ENCODE data around the gene TRAPPC4.
"Not testable (repeated sequence)": the region's sequence is repeated elsewhere in the genome, so short reads cannot be mapped to it uniquely, and the experiment has no call there.

The TRAPPC4 gene, protein sequence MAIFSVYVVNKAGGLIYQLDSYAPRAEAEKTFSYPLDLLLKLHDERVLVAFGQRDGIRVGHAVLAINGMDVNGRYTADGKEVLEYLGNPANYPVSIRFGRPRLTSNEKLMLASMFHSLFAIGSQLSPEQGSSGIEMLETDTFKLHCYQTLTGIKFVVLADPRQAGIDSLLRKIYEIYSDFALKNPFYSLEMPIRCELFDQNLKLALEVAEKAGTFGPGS

DNA sequence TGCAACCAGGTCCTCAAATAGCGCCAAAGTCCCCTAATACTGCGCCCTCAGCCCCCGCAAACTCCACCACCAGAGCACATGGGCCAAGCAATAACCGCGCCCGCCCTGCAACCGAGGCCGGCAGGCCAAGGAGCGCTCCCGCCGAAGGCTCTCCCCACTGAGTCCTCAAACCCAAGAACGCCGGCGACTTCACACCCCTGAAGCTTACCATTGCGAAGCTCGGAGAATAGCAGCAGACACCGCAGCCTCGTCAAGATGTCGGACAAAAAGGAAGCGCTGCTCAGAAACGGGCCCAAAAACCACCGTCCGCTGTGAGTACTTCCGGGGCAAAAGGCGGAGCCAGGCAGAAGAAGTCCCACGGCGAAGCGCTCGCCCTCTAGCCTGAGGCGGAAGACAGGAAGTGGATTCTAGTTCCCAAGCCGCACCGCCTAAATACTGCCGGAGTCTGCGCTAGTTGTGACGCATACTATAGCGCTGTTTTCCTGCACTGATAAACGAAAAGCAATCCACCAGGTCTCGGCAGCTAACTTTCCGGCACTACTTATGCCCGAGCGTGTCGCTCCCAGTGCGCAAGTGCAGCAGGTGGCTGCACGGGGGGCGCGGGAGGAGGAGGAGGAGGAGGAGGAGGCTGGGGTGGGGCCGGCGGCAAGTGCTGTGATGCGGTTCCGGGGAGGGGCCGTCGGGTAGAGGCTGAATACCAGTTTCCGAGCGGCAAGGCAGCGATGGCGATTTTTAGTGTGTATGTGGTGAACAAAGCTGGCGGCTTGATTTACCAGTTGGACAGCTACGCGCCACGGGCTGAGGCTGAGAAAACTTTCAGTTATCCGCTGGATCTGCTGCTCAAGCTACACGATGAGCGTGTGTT is at the start of gene TRAPPC4, which contains the start of gene RPS25:
Gene TRAPPC4, plus strand, starts transcription at position 693 of the 865 bp plus-strand sequence. Its CDS starts 30 bp downstream, at position 723.
Gene RPS25, minus strand, starts transcription at position 270 of the 865 bp plus-strand sequence. Its CDS starts 59 bp downstream, at position 211.
- Histone ChIP-seq H3K4me3 (peak within 1 kb of the TSS; percentile 64 to 93 (median 82)), H3K27ac (peak within 1 kb of the TSS; percentile 18 to 96 (median 93))

DNA sequence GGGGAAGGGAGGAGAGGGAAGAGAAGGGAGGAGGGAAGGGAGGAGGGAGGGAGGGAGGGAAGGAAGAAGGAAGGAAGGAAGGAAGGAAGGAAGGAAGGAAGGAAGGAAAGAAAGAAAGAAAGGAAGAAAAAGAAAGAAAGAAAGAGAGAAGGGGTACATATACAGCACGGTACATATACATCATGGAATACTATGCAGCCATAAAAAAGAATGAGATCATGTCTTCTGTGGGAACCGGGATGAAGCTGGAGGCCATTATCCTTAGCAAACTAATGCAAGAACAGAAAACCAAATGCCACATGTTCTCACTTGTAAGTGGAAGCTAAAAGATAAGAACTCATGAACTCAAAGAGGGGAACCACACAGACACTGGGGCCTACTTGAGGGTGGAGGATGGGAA is 49.1 kb upstream of the TRAPPC4 start:
- H3K27ac ChIP-seq, H3K4me3 ChIP-seq: not testable (repeated sequence)

DNA sequence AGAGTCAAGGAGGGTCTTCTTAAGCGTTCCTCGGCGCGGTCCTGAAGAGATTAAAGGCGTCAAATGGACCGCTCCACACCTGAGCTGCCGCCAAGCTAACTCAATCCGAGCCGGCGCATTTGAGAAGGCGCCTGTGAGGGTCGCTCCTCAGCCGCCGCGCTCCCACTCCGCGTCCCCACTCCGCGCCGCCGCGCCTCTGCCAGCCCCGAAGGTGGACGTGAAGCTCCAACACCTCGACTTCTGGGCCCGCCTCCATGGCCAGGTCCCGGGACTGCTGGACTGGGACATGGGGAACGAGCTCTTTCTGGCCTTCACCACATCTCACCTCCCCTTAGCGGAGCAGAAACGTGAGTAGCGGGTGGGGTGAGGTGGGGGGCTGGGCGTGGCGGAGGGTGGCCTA is 46.9 kb upstream of the TRAPPC4 start, which contains the start of gene FOXR1:
Gene FOXR1, plus strand, starts transcription at position 116 of the 400 bp plus-strand sequence. Its CDS starts 171 bp downstream, at position 287.
- Histone ChIP-seq H3K27ac (no peak within 1 kb of the TSS), H3K4me3 (no peak within 1 kb of the TSS)

DNA sequence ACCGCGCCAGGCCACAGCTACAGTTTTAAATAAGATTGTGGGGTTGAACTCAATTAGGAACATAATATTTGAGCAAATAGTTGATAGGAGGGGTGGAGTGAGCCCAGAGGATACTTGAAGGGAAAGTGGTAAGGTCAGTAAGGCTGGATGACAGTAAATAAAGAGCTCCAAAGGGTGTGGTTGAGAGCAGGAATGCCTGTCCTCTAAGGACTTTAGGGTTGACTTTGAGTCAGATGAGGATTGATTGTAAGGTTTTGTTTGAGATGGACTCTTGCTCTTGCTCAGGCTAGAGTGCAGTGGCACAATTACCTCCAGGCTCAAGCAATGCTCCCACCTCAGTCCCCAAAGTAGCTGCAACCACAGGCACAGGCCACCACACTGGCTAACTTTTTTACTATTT is 44.6 kb upstream of the TRAPPC4 start:
- H3K4me3 ChIP-seq: no peak overlapping the region
- no peak overlapping the region for H3K27ac ChIP-seq

DNA sequence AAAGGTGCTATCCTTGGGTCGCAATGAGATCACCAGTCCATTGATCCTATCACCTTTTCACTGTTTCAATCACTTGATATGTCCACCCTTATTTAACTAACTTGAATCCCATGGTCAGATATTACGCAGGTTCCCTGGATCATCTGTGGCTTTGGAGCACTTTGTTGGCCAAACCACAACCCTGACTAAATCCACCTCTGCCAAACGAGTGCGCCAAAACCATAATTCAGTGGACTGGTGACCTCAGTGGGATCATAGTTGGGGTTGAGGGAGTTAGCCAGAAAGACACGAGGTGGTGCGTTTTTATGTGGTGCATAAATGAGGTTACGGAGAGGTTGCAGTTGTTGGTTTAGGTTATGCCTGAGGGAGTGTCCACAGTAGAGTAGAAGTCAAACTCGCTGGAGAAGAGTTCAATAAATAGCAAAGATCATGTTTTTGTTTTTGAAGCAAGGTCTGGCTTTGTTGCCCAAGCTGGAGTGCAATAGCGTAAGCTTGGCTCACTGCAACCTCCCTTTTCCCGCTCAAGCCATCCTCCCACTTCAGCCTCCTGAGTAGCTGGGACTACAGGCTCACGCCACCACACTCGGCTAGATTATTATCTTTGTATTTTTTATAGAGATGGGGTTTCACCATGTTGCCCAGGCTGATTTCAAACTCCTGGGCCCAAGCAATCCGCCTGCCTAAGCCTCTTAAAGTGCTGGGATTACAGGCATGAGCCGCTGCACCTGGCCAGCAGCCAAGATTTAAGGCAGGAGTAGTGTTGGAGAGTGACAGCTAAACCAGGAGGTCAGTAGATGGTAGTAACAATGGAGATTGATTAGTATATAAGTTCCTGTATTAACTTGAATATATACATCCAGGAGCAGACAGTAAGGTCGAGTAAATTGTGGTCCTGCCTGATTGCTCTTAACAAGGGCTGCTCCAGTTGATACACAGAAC is 42.5 kb upstream of the TRAPPC4 start:
- no peak overlapping the region for H3K4me3 ChIP-seq
- no peak overlapping the region for H3K27ac ChIP-seq

DNA sequence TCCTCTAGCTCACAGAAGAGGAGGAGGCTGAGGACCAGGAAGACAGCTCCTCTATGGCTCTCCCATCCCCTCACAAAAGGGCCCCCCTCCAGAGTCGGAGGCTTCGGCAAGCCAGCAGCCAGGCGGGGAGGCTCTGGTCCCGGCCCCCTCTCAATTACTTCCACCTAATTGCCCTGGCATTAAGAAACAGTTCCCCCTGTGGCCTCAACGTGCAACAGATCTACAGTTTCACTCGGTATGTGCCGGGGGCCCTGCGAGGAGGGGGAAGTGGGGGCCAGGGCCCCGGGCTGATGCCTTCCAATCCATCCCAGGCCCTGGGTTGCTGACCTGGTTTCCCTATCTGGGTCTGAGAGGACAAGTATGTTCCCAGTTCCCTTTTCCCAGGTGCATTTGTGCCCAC is 39.1 kb upstream of the TRAPPC4 start:
- Histone ChIP-seq H3K27ac (no peak overlapping the region), H3K4me3 (no peak overlapping the region)

DNA sequence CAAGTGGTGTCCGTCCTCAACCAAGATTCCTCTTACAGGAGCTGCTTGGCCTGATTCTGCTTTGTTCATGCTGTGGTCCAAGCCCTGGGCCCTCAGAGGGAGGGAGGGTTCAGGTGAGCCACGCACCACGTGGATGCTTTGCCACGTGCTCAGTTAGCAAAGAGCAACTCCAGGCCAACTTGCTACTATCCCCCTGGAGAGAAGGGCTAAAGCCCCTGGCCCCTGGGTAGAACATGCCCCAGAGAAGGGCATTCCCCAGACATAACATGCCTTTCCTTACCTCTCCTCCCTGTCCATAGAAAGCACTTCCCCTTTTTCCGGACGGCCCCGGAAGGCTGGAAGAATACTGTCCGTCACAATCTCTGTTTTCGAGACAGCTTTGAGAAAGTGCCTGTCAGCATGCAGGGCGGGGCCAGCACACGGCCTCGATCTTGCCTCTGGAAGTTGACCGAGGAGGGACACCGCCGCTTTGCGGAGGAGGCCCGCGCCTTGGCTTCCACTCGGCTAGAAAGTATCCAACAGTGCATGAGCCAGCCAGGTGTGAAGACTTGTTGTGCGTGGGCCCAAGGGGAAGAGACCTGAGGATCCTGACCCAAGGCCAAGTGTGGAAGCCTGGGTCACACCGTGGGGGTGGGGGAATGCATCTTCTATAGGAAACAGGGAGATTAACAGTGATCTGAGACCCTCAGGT is 38.2 kb upstream of the TRAPPC4 start:
- Histone ChIP-seq H3K4me3 (peak overlapping the region in 1 of 7 experiments; percentile 12), H3K27ac (no peak overlapping the region)

DNA sequence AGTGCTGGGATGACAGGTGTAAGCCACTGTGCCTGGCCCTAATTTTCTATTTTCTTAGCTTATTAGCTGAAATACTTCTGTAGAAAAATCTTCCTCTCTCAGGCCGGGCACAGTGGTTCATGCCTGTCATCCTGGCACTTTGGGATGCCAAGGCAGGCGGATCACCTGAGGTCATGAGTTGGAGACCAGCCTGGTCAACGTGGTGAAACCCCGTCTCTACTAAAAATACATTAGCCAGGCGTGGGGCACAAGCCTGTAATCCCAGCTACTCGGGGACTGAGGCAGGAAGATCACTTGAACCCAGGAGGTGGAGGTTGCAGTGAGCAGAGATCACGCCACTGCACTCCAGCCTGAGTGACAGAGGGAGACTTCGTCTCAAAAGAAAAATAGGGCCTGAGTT is 34.2 kb upstream of the TRAPPC4 start:
- not testable (repeated sequence) for H3K27ac ChIP-seq, H3K4me3 ChIP-seq

DNA sequence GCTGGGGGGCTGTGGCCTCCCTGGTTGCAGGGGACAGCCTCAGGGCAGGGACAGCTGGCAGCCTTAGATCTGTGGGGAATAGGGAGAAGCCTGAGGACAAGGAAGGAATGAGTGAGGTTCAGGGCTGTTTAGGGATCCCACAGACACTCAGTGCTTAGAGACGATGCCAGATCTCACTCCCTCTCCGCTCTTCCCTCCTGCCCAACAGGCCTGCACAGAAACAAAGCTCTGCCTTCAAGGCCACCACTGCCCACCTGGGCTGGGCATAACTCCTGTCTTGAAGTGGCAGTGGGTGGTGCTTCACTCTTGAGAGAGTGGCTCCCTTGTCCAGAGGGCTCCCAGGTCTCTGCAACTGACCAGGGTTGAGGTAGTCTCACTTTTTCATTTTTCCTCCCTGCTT is 33.7 kb upstream of the TRAPPC4 start:
- H3K27ac ChIP-seq: no peak overlapping the region
- no peak overlapping the region for H3K4me3 ChIP-seq

DNA sequence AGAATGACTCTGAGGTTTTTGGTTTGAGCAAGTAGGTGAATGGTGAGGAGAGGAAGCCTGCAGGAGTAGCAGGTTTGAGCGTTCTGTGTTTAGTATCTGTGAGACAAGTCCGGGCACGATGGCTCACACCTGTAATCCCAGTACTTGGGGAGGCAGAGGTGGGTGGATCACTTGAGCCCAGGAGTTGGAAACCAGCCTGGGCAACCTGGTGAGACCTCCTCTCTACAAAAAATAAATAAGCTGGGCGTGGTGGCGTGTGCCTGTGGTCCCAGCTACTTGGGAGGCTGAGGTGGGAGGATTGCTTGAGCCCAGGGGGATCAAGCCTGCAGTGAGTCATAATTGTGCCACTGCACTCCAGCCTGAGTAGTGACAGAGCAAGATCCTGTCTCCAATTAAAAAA is 30.3 kb upstream of the TRAPPC4 start:
- peak overlapping the region in 5 of 21 experiments; percentile 12 to 58 (median 18) for H3K27ac ChIP-seq
- no peak overlapping the region for H3K4me3 ChIP-seq

DNA sequence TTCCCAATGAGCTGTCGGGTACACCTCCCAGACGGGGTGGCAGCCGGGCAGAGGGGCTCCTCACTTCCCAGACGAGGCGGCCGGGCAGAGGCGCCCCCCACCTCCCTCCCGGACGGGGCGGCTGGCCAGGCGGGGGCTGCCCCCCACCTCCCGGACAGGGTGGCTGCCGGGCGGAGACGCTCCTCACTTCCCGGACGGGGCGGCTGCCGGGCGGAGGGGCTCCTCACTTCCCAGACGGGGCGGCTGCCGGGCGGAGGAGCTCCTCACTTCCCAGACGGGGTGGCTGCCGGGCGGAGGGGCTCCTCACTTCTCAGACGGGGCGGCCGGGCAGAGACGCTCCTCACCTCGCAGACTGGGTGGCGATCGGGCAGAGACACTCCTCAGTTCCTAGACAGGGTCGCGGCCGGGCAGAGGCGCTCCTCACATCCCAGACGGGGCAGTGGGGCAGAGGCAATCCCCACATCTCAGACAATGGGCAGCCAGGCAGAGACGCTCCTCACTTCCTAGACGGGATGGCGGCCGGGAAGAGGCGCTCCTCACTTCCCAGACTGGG is 27.0 kb upstream of the TRAPPC4 start:
- not testable (repeated sequence) for H3K27ac ChIP-seq, H3K4me3 ChIP-seq

DNA sequence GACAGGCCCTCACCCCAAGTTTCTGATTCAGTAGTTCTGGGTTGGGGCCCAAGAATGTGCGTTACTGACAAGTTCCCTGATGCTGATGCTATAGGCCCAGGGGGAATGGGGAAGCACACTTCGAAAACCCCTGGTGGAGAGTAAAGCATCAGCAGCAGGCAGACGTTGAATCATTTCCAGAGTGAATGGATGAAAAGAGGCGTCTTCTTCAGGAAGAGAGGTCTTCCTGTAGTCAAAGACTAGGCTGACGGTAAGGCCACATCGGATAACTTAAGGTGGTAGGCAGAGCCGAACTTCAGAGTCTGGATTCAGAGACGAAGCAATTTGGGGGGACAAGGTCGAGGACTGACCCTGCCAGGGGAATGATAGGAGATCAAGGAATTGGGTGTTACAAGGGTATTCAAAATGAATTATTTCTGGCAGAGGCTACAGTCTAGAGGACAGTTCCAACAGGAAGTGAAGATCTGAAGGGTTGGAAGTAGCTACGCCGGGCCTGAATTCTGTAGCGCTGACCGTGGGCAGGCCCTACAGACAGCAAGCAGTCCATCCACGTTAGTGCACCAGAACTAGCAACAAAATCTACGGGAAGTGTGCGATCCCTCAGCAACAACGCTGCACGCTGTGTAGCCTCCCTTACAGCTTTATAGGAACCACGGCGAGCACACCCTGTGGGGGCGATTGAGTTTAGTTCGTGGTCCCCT is 21.5 kb upstream of the TRAPPC4 start:
- peak overlapping the region; percentile 55 to 90 (median 85) for H3K4me3 ChIP-seq
- peak overlapping the region; percentile 16 to 94 (median 80) for H3K27ac ChIP-seq

DNA sequence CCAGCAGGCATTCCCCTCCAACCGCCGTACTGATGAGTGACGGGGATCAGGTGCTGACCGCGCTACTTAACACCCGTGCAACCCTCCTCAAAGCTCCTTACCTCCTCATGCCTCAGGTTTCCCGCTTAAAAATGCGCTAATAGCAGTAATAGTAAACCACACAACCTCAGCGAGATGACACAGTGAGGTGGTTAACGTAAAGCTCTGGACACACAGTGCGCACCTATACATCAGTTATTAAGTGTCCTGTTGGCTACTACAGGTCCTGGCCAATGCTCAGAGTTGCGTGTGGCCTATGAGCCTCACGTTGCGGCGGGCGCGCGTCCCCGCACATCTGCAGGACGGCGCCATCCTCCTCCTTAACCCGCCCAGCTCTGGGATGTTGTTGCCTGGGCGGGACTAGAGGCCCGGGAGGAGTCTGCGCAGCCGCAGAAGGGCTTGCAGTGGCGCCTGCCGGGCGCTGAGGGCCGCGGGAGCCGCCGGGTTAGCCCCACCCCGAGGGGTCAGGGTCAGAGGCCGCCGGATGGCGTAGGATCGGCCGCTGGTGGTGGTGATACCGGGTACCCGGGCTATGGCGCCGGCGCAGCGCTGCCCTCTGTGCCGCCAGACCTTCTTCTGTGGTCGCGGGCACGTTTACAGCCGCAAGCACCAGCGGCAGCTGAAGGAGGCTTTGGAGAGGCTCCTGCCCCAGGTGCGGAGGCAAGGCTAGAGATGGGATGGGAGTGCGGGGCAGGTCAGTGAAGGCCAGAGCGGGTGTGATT is 20.8 kb upstream of the TRAPPC4 start, which contains the start of gene CENATAC:
Gene CENATAC, plus strand, starts transcription at position 512 of the 761 bp plus-strand sequence. Its CDS starts 60 bp downstream, at position 572.
- Histone ChIP-seq H3K4me3 (peak within 1 kb of the TSS; percentile 55 to 90 (median 85)), H3K27ac (peak within 1 kb of the TSS; percentile 53 to 94 (median 82))

DNA sequence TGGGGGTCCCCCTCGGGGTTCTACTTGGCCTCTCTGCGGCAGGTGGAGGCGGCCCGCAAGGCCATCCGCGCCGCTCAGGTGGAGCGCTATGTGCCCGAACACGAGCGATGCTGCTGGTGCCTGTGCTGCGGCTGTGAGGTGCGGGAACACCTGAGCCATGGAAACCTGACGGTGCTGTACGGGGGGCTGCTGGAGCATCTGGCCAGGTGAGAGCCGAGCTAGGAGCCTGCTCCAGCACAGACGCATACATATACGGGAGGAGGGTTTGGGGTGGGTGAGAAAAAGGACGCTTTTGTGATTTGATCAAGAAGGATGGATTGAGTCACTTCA is 20.2 kb upstream of the TRAPPC4 start:
- Histone ChIP-seq H3K4me3 (peak overlapping the region; percentile 55 to 90 (median 85)), H3K27ac (peak overlapping the region; percentile 53 to 94 (median 82))

DNA sequence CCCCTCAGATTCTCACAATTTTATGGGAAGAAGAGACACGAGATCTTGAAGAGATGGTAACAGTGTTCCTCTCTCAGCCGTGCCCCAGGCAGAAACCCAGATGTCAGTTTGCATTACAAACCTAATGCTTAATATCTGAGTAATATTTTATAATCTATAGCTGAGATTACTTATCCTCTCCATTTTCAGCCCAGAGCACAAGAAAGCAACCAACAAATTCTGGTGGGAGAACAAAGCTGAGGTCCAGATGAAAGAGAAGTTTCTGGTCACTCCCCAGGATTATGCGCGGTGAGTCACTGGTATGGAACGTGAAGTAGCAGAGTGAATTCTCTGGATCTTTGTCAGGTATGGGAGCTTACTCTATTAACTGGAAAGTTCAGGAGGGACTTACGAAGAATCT is 19.7 kb upstream of the TRAPPC4 start:
- Histone ChIP-seq H3K4me3 (peak overlapping the region; percentile 55 to 90 (median 85)), H3K27ac (peak overlapping the region in 18 of 21 experiments; percentile 70 to 94 (median 84))

DNA sequence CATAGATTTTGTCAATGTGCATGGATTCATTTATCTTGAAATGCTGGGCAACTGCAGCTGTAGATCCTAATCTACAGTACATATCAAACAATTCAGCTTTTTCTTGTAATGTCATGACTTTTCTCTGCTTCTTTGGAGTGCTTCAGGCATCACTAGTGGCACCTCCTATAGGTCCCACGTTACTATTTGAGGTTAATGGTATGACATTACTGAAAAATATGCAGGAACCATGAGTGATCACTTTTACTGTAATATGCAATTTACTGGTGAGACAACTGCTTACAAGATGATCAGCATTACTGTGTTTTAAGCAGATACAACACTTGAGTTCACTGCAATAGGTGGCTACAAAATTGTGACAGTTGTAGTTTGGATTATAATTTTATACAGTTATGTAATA is 17.7 kb upstream of the TRAPPC4 start:
- Histone ChIP-seq H3K27ac (no peak overlapping the region), H3K4me3 (no peak overlapping the region)

DNA sequence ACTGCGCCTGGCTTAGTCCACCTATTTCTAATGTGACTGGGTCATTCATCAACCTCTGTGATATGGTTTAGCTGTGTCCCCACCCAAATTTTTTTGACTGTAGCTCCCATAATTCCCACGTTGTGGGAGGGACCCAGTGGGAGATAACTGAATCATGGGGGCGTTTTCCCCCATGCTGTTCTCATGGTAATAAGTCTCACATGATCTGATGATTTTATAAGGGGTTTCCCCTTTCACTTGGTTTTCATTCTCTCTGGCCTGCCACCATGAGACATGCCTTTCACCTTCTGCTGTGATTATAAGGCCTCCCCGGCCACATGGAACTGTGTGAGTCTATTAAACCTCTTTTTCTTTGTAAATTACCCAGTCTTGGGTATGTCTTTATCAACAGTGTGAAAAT is 11.9 kb upstream of the TRAPPC4 start:
- H3K27ac ChIP-seq: no peak overlapping the region
- no peak overlapping the region for H3K4me3 ChIP-seq
